Measurements from ENCODE around the gene PIP5K1B.

PIP5K1B gene

GRCh38 chr9:69058101-69058500, 353.1 kb downstream of the PIP5K1B start:
- no peak overlapping the region for H3K27ac ChIP-seq (ENCODE audit: low read depth, low read length)
- H3K36me3 ChIP-seq (ENCODE audit: control insufficient read depth, low read length): peaks cover 31% of the 10 kb centered on the region; the same call in 1 of the 2 replicates
- no peak for TF ChIP-seq EZH2phosphoT487 (IDR thresholded peaks at IDR 0.05; ENCODE audit: borderline replicate concordance, low read length)
- TF ChIP-seq CTCF (IDR thresholded peaks at IDR 0.05; ENCODE audit: low read depth, low read length, poor library complexity, severe bottlenecking): no peak
- H3K79me2 ChIP-seq (ENCODE audit: control insufficient read depth, low read length): no peaks in the 10 kb centered on the region
- no peaks in the 10 kb centered on the region for H3K4me1 ChIP-seq (ENCODE audit: control insufficient read depth, low read length)
- H3K4me2 ChIP-seq (ENCODE audit: low read length): no peak overlapping the region
- no peaks in the 10 kb centered on the region for H4K20me1 ChIP-seq (ENCODE audit: control insufficient read depth, insufficient read depth, low read depth, low read length)
- no peaks in the 10 kb centered on the region for H3K27me3 ChIP-seq (ENCODE audit: control insufficient read depth, low read length)
- no peaks in the 10 kb centered on the region for H3K9me3 ChIP-seq (ENCODE audit: control insufficient read depth, insufficient read depth, low read length)
- no peaks in the 10 kb centered on the region for H3K9me2 ChIP-seq (replicated peaks; ENCODE audit: control insufficient read depth, low read length)
- H3F3A ChIP-seq (ENCODE audit: control insufficient read depth, insufficient read depth): no peaks in the 10 kb centered on the region
- no peak overlapping the region for H3K4me3 ChIP-seq (ENCODE audit: low read length)
